GM12892 (cell line): ENCODE measurements around the gene ULK3.

Experiments
- DNase-seq: peaks from one replicate; pipeline ENCODE4 v3.0.0; 2011; ENCODE audit not compliant: insufficient read length
- FAIRE-seq: peaks from 2 replicates; lab custom pipeline; 2011; peaks lifted over from hg19 to GRCh38; lab: Jason Lieb, UNC
- POLR2A ChIP-seq: IDR thresholded peaks from 2 replicates; pipeline ENCODE4 v1.6.1; 2011; ENCODE audit warnings: low read depth, low read length, control low read depth
- POLR2AphosphoS5 ChIP-seq: IDR thresholded peaks from 2 replicates; pipeline ENCODE4 v1.6.1; 2011; ENCODE audit warnings: low read depth, low read length, control low read depth
- TAF1 ChIP-seq: IDR thresholded peaks from 2 replicates; pipeline ENCODE4 v1.6.1; 2011; ENCODE audit warnings: low read depth, mild to moderate bottlenecking, control low read depth, low read length, borderline replicate concordance

ULK3 gene

GRCh38 chr15:74882528-74882927 is 39.6 kb upstream of the ULK3 start:
- TF ChIP-seq POLR2AphosphoS5 = no peak
- no peak for TF ChIP-seq POLR2A
- TF ChIP-seq TAF1 = no peak
- FAIRE-seq (no peak), DNase-seq (no peak)

DNA sequence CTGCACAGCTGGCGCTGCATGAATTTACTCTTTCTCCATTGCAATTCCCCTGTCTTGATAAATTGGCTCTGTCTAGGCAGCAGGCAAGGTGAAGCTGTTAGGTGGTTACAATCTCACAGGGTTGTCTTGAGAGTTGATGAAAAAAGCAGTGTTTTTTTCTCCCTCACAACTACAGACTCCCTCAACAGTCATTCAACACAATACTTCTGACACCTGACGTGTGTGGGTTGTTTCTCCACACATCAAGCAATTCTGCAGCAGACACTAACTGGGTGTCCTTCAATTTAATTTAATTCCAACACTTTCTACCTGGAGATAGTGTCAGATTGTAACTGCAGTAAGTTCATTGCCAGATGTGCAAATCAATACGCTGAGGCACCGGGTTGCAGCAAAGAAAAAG is 35.3 kb upstream of the ULK3 start:
- FAIRE-seq (no peak), DNase-seq (no peak)
- no peak for TF ChIP-seq POLR2A
- TF ChIP-seq POLR2AphosphoS5 = no peak
- no peak for TF ChIP-seq TAF1

- FAIRE-seq = no peak
- no peak for DNase-seq
- TF ChIP-seq POLR2AphosphoS5 (no peak), TAF1 (no peak), POLR2A (no peak)
Measured at GRCh38 chr15:74873756-74874424, 30.9 kb upstream of the ULK3 start.

GRCh38 chr15:74873036-74873755 is 30.2 kb upstream of the ULK3 start, which contains the start of gene SCAMP2:
TSS of gene SCAMP2 (minus strand) at chr15:74873365. CDS start at chr15:74873255, 110 bp downstream.
- TF ChIP-seq POLR2A (peak; percentile 87), POLR2AphosphoS5 (peak; percentile 88), TAF1 (no peak; the same call in none of the 2 replicates)
- FAIRE-seq = peak; percentile 76
- DNase-seq = peak; percentile 94

- no peak for DNase-seq
- no peak for FAIRE-seq
- TF ChIP-seq TAF1 (no peak), POLR2A (0 out of 2 replicates have a peak, but pooled peaks have one; percentile 73)
Measured at GRCh38 chr15:74872702-74873035, 29.7 kb upstream of the ULK3 start.

DNA sequence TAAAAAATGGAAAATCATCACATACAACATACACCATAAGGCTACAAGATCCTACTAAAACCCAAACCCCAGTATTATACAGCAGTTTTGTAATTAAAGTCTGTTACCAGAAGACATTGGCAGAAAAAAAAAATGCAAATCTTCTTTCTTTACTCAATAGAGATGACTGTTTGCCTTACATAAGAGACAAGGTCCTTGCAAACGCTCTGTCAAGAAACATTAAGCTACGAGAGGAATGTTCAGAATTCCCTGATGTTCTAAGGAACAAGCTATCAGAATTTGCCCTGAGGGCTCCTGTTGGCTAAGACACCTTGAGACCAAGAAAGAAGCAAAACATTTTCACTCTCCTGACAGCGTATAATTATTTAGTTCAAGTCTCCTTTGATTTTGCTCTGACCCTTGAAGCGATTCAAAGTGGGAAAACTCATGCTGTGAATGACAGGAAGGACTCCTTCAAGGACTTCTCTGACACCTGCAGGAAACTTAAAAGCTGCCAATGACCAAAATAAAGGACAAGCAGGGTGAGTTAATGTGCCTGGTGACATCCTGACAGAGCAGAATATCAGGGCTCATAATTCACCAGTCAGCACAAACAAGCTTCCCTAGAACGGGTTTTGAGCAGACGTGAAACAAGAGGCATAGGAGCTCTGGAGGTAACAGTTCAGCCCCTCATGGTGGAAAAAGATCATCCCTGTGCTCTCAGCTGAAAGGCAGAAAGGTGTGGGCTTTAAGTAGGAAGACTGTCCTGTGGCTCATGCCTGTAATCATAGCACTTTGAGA is 27.7 kb upstream of the ULK3 start:
- no peak for DNase-seq
- FAIRE-seq = peak; percentile 51
- TF ChIP-seq POLR2AphosphoS5 = no peak
- no peak for TF ChIP-seq TAF1
- no peak for TF ChIP-seq POLR2A

DNA sequence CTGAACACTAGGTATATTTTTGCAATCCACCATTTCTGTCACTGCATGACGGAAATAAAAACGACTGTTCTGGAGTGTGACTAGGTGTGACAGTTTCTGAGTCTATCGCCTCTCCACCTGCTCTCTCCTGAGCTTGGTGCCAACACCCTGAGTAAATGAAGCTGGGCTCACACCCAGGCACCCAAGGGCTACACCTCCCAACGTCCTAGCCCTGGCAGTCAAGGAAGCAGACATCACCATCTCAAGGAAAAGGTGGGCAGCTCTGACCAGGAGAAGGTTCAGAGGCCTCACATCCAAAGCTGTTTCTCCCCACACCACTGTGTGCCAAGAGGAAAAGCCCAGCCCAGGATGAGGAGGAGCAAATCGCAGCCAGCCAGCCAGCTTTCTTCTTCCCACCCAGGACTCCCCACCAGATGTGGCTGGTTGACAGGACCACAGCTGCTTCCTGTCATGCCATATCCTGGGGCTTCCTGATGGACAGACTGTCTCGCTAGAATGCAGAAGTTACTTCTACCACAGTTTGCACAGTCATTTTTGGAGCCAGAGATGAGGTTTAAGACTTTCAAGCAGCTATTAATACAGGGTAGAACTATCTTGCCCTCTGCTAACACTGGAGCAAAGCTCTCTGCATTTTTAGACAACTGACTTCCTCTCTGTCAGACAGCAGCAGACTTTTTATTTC is 26.9 kb upstream of the ULK3 start:
- TF ChIP-seq TAF1 = no peak
- TF ChIP-seq POLR2AphosphoS5 = peak; percentile 68; the same call in 1 of the 2 replicates
- peak; percentile 63; the same call in 1 of the 2 replicates for TF ChIP-seq POLR2A
- FAIRE-seq (peak; percentile 88), DNase-seq (peak; percentile 77)

DNA sequence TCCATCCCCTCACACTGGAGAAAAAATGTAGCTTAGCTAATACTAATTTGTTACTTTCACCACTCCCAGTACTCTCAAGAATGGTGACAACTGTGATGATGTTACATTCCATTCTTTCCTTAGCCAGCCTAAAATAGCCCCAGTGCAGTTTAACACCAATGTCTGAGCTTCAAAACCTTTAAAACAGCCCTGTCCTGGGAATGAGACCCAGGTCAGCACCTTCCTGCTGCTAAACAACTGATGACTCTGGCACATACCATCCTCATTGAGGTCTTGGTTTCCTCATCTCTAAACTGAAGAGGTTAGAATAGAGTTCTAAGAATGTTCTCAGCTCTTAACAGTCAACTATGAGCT is 26.4 kb upstream of the ULK3 start:
- TF ChIP-seq TAF1 (no peak), POLR2A (no peak), POLR2AphosphoS5 (no peak)
- no peak for DNase-seq
- FAIRE-seq = peak; percentile 14

DNA sequence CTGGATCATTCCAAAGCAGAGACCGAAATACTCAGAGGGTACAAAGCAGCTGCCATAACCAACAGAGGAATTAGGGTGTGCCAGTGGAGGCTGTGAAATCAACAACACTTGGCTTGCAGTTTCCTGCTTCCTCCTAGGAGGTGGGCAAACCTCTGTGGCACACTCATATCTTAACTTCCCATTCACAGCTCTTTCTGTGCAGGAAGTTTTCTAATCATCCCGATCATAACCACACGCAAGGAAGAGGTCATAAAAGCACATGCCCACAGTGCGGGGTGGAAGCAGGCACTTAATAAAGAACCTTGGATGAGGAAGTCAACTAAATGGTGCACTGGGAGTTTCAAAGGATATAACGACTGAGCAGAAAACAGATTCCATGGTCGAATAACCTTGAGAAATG is 25.1 kb upstream of the ULK3 start:
- no peak for DNase-seq
- no peak for FAIRE-seq
- TF ChIP-seq POLR2A = no peak
- TF ChIP-seq TAF1 = no peak
- no peak for TF ChIP-seq POLR2AphosphoS5

DNA sequence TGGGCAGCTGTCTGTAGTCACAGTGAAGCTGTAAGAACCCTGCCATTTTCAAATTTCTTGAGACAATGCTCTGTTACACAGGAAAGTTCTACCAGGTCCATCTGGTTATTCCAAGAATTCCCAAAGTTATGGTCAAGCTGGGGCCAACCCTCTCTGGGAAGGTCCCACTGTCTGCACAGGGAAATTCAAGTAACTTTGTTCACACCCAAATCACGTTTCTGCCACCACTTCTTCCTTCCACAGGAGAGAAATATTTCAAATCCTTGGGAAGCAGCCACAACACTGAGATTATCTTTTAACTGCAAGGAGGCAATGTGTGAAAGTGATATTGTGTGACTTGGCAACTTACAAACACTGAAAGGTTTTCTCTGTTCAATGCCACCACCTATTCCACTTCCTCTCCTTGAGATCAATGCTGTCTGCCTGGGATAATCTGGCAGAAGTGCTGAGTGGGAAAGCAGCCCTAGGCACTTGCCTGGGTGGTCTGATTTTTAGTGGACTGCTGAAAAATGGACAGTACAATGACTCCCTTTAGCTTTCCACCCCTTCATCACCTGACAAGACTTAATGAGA is 24.6 kb upstream of the ULK3 start:
- DNase-seq (no peak), FAIRE-seq (no peak)
- no peak for TF ChIP-seq POLR2AphosphoS5
- 0 out of 2 replicates have a peak, but pooled peaks have one; percentile 13 for TF ChIP-seq POLR2A
